ENCODE measurements around the gene CDK11B.

The CDK11B gene

GRCh38 chr1:1615256-1616044 is 43.4 kb downstream of the CDK11B start, which contains the start of gene MIB2:
Gene MIB2, plus strand, starts transcription at chr1:1615500. Its CDS starts 7,953 bp downstream, at chr1:1623453.
- peak; percentile 95 for DNase-seq (ENCODE audit: low spot score)

- no peak for DNase-seq (ENCODE audit: low spot score)
Measured at GRCh38 chr1:1614954-1615255, 43.9 kb downstream of the CDK11B start.

GRCh38 chr1:1614204-1614953 is 44.4 kb downstream of the CDK11B start:
- no peak for DNase-seq (ENCODE audit: low spot score)

- DNase-seq (ENCODE audit: low spot score): no peak
Measured at GRCh38 chr1:1613509-1614082, 45.2 kb downstream of the CDK11B start.

DNA sequence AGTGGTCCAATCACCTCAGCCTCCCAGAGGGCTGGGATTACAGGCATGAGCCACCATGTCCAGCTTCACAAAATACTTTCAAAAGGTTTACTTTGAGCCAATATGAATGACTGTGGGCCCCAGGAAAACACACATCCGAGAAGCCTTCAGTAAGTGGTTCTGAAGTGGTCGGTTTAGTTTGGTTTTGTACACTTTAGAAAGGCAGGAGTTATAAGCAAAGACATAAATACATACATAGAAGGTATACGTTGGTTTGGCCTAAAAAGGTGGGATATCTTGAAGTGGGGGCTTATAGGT is 46.8 kb downstream of the CDK11B start:
- no peak for DNase-seq (ENCODE audit: low spot score)

GRCh38 chr1:1610796-1611195 is 48.0 kb downstream of the CDK11B start:
- DNase-seq (ENCODE audit: low spot score): no peak

- DNase-seq (ENCODE audit: low spot score): no peak
Measured at GRCh38 chr1:1609822-1610485, 48.9 kb downstream of the CDK11B start.

DNA sequence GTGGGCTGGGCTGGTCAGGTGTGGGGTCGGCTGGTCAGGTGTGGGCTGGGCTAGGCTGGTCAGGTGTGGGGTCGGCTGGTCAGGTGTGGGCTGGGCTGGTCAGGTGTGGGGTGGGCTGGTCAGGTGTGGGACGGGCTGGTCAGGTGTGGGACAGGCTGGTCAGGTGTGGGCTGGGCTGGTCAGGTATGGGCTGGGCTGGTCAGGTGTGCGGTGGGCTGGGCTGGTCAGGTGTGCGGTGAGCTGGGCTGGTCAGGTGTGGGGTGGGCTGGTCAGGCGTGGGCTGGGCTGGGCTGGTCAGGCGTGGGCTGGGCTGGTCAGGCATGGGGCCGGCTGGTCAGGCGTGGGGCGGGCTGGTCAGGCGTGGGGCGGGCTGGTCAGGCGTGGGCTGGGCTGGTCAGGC is 52.6 kb downstream of the CDK11B start:
- DNase-seq (ENCODE audit: low spot score): no peak

- no peak for DNase-seq (ENCODE audit: low spot score)
Measured at GRCh38 chr1:1605724-1606123, 53.1 kb downstream of the CDK11B start.

GRCh38 chr1:1605034-1605591 is 53.7 kb downstream of the CDK11B start:
- DNase-seq (ENCODE audit: low spot score): no peak

GRCh38 chr1:1604374-1605033 is 54.3 kb downstream of the CDK11B start:
- DNase-seq (ENCODE audit: low spot score): no peak

GRCh38 chr1:1603671-1604373 is 55.0 kb downstream of the CDK11B start:
- DNase-seq (ENCODE audit: low spot score): no peak

GRCh38 chr1:1602968-1603506 is 55.8 kb downstream of the CDK11B start:
- DNase-seq (ENCODE audit: low spot score): no peak

DNA sequence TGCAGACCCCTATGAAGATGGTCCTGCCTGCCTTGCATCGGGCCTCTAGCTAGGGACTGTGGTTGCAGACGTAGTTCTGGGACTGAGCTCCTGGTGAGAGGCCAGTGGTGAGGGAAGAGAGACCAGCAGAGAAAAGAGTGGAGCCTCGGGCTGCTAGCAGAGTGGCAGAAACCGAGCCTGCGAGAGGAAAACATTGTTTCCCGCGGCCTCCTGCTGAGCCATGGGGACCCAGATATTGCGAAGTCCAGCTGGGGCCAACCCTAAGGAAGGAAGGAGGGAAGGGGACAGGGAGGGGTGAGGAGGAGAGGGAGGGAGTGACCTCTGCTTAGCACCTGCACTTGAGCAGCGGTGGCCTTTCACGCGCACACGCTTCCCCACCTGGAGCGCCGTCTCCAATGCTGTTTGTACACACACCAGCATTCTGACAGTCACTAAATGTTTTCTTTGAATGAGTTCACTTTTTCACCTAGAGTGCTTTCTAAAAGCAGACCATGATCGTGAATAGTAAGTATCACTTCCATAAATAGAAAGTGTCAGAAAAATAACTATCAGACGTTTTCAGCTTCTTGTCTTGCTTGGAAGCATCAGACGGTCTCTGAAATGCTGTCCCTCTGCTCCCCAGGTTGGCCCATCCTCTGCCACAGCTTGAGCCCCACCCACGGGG is 56.4 kb downstream of the CDK11B start:
- DNase-seq (ENCODE audit: low spot score): no peak

GRCh38 chr1:1601564-1602303 is 57.1 kb downstream of the CDK11B start:
- DNase-seq (ENCODE audit: low spot score): no peak

DNA sequence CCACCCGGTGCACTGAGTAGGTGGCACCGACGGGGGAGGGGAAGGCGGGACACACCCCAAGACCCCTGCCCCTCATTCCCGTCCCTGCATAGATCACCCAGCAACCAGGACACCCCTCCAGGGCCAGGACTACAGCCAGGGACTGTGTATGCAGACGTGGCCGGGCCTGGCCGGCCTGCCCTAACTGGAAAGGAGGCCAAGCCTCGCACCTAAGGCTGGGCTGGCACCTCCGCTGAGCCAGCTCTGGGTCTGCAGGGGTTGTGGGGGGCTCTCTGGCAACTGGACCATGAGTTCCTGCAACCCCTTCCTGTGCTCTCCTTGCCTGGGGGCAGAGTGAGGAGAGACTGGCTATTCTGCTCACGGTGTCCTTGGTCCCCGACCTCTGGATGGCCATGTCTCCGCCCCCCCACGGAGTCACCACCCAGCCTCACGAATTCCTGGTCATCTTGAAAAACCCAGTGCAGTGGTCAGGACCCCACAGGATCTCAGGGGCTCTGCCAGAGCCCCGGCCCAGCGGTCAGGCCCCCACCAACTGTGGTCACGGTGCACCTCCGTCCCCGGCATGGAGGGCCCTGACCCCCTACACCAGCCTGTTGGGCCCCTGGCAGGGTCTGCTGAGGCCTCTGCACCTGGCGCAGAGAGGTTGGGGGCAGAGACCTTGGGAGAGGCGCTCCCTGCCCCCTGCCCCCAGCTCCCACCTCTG is 57.8 kb downstream of the CDK11B start:
- no peak for DNase-seq (ENCODE audit: low spot score)

- DNase-seq (ENCODE audit: low spot score): no peak
Measured at GRCh38 chr1:1599935-1600860, 58.6 kb downstream of the CDK11B start, which contains the start of gene FNDC10. Gene FNDC10, minus strand, starts transcription at chr1:1600135. Its CDS starts 120 bp downstream, at chr1:1600015.

Measured in SW480 (cell line).